ENCODE data around the gene PSPH. TPM values are rescaled to one million over a fixed set of nuclear protein-coding genes. Genes with fewer than 3 reads are reported as not detected.
"Not testable (repeated sequence)": the region's sequence is repeated elsewhere in the genome, so short reads cannot be mapped to it uniquely, and the experiment has no call there.

The PSPH gene
- total RNA-seq, 1 experiment from 2014 or later = 129 TPM

DNA sequence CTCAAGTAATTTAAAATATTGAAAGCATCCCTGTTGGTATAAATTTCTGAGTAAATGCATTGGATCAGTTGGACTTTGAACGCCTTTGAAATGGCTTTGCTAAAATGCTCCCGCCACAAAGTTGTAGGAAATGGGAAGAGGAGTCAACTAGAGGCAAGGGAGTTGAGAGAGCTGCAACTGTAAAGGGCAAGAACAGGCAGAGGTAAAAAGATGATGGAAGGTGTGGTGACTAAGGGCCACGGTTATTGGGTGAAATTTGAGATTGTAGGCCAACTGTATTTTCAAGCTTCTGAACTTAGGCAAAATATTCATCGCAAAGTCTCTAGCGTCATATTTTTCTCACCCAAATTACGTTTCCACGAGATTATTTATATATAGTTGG lies 12.2 kb upstream of the PSPH start:
- no peak for DNase-seq (ENCODE audit: low read depth)

DNA sequence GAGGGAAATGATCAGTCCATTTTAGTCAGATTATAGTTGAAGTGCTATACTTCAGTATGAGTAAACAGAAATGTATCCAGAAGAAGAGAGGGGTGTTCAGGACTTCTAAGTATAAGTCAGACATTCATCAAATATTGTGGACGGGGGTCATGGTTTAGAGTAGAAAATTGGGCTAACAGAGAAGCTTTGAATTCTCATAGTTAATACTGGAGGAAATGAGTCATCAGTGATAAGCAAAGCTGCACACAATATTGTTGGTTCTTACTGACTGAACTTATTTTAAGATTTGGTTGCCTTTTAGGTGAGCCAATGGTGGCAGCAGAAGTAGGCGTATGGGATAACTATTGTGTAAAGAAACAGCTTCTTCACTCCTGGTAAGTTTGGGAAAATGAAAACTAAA lies 11.1 kb upstream of the PSPH start:
- DNase-seq (ENCODE audit: low read depth) = peak; percentile 63

DNA sequence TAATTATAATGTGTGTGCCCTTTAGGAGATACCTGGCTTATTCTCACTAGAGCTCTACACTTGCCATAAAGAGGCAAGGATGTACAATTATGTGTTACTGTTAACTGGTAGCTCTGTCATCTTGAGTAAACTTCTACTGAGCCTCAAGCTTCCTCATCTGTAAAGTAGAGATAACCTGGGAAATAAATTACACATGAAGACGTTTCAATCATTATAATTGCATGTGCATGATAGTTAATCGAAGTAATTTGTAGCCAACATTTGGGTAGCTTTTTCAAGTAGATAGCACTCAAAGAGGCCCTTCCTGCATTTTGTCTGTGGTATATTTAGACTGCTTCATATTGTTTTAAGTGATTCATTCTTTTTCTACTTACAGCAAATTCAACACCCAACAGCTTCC lies 2.7 kb upstream of the PSPH start:
- DNase-seq (ENCODE audit: low read depth) = no peak

- no peak for DNase-seq (ENCODE audit: low read depth)
Observed at GRCh38 chr7:56053379-56053778, 2.1 kb upstream of the PSPH start.

GRCh38 chr7:56051053-56051338 lies 248 bp downstream of the PSPH start:
- DNase-seq (ENCODE audit: low read depth) = no peak

GRCh38 chr7:56048763-56049162 lies 2.5 kb downstream of the PSPH start:
- peak; percentile 55 for DNase-seq (ENCODE audit: low read depth)

GRCh38 chr7:56048245-56048644 lies 3.0 kb downstream of the PSPH start:
- no peak for DNase-seq (ENCODE audit: low read depth)

DNA sequence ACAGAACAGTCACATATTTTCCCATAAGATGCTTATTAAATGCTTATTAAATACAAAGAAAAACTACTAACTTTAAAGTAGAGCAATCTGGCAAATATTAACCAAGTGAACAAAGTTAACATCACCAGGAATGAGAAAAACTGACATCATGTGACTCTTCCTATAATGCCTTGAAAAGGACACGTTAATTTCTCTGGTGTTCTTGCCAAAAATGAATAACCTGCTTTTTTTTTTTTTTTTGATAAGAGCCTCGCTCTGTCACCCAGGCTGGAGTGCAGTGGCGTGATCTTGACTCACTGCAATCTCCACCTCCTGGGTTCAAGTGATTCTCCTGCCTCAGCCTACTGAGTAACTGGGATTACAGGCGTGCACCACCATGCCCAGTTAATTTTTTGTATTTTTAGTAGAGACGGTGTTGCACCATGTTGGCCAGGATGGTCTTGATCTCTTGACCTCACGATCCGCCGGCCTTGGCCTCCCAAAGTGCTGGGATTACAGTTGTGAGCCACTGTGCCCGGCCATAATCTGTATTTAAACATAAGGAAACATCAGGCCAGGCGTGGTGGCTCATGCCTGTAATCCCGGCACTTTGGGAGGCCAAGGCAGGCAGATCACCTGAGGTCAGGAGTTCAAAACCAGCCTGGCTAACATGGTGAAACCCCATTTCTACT lies 3.7 kb downstream of the PSPH start:
- DNase-seq (ENCODE audit: low read depth) = not testable (repeated sequence)

- DNase-seq (ENCODE audit: low read depth) = peak; percentile 55
Observed at GRCh38 chr7:56046721-56047445, 4.4 kb downstream of the PSPH start.

DNA sequence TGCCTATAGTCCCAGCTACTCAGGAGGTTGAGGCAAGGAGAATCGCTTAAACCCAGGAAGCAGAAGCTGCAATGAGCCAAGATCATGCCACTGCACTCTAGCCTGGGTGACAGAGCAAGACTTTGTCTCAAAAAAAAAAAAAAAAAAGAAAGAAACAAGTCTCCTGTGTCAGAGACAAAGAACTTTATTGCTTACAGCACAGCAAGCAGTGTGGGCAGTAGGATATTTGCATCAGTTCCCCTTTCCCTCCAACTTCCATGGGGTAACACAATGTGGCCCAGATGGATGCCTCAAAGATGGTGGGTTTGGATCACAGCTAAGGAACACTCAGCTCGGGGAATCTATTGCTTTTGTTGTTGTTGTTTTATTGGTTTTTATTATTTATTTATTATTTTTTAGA lies 5.5 kb downstream of the PSPH start:
- not testable (repeated sequence) for DNase-seq (ENCODE audit: low read depth)

DNA sequence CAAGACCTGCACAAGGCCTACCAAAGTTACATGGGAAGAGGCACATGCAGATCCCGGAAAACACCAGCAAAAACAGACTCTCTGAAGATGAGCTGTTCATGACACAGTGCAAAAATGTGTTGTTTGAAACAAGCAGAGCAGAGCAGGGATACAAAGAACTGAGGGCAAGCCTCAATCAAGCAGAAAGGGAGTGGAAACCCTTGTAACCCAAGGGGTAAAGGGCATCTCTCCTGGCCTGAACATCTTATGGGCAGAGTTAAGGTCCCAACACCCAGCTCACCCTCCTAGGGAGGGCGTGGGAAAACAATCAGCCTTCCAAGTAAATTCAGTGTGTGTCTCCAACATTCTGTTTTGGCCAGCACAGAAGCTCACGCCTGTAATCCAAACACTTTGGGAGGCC lies 10.5 kb downstream of the PSPH start:
- DNase-seq (ENCODE audit: low read depth) = no peak

- DNase-seq (ENCODE audit: low read depth) = peak; percentile 83
Observed at GRCh38 chr7:56033671-56034432, 17.4 kb downstream of the PSPH start.

- not testable (repeated sequence) for DNase-seq (ENCODE audit: low read depth)
Observed at GRCh38 chr7:56032578-56032977, 18.7 kb downstream of the PSPH start.

GRCh38 chr7:56031556-56031955 lies 19.7 kb downstream of the PSPH start:
- not testable (repeated sequence) for DNase-seq (ENCODE audit: low read depth)

DNA sequence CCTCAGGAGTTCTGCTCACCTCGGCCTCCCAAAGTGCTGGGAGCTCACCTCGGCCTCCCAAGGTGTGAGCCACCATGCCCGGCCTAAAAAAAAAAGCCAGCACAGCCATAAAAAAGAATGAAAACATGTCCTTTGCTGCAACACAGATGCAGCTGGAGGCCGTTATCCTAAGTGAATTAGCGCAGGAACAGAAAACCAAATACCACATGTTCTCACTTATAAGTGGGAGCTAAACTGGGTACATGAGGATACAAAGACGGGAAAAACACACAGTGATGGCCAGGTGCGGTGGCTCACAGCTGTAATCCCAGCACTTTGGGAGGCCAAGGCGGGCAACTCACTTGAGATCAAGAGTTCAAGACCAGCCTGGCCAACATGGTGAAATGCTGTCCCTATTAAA lies 20.9 kb downstream of the PSPH start:
- no peak for DNase-seq (ENCODE audit: low read depth)

GRCh38 chr7:56028942-56029630 lies 22.2 kb downstream of the PSPH start:
- DNase-seq (ENCODE audit: low read depth) = no peak

GRCh38 chr7:56026538-56026937 lies 24.7 kb downstream of the PSPH start:
- no peak for DNase-seq (ENCODE audit: low read depth)

DNA sequence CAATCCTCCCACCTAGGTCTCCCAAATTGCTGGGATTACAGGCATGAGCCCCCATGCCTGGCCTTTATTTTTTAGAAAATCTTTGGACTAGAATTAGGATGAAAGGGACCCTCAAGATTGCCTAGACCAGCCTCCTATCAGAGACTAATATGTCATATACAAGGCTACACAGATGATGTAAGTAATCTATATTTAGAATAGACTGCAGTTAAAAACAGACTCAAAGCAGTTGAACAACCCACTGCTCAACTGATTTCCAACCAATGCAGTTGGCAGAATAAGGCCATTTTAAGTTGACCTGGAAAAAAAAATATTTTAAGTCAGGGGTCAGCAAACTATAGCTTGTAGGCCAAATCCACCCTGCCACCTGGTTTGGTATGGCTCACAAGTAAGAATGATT lies 27.7 kb downstream of the PSPH start:
- no peak for DNase-seq (ENCODE audit: low read depth)

DNA sequence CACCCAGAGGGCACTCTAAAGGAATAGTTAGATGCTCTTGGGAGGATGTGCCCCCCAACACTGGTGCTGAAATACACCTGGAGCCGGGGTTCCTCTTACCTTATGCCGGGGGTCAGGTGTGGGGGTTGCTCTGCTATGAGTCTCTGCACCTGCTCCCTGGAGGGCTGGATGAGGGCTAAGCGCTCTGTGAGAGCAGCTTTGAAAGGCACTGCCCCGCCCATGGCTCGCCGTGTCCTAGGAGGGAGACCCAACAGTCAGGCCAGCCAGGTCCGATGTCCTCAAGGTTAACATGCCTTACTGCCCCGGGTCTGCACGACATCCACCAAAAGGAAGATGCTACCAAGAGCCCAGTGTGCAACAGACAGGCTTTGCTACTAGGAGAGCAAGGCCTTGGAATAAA lies 31.7 kb downstream of the PSPH start:
- DNase-seq (ENCODE audit: low read depth) = no peak

- not testable (repeated sequence) for DNase-seq (ENCODE audit: low read depth)
Observed at GRCh38 chr7:56017015-56017414, 34.2 kb downstream of the PSPH start.

DNA sequence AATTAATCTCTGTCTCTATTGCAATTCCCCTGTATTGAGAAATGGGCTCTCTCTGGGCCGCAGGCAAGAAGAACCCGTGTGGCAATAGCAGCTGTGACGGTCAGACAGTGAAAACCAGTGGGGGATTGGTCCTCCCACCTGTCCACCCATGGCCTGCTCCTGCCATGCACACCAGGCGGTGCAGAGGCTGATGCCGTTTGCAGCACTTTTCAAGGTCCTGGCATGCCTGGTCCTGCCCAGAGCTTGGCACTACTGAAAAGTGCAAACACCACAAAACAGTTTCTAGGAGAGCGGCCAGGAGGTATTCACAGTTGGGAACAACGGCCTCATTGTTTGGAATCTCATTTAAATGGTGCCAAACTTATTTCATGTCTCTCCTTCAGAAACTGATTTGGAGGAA lies 41.5 kb downstream of the PSPH start:
- DNase-seq (ENCODE audit: low read depth) = no peak

GRCh38 chr7:56007891-56008290 lies 43.4 kb downstream of the PSPH start:
- DNase-seq (ENCODE audit: low read depth) = no peak
